ENCODE measurements around the gene MOB2.

DNA sequence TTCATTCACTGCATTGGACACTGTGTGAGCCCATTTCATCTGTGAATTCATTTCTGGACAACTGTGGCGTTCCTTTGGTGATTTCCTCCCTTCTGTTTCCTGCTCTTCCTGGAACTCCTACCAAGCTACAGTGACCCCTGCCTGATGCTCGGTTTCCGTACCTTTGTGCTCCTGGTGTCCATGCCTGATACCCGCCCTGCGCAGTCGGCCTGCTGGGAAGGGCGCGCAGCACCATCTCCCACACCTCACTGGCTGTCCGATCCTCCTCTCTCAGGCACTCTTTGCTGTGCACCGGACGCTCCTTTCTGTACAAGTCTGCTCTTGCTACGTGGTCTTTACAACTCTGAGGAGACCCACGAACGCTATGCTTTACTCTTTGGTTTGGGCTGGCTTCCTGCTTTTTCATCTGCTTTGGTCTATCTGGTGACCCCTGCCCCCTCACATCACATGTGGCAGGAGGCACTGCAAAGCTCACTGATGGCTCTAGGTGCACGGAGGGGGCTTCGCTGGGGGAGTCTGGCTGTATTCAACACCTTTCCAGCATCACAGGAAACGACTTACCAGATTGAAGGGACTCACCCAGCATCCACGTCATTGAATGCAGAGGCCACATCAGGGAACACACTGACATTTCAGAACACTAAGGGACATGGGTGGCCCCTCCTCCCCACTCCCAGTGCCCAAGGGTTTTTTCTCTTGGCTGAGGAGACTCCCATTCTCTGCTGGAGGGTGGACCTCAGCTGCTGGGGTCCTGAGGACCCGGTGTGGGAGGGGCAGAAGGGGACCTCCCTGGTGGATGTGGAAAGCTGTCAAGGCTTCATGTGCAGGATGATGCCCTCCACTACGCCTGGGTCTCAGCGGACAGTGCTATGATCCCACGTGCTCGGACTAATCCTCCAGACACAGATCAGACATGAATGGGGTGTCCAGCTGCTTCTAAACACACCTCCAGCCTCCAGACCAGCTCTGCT, 27.0 kb upstream of the MOB2 start:
- TF ChIP-seq, protein P1, sequence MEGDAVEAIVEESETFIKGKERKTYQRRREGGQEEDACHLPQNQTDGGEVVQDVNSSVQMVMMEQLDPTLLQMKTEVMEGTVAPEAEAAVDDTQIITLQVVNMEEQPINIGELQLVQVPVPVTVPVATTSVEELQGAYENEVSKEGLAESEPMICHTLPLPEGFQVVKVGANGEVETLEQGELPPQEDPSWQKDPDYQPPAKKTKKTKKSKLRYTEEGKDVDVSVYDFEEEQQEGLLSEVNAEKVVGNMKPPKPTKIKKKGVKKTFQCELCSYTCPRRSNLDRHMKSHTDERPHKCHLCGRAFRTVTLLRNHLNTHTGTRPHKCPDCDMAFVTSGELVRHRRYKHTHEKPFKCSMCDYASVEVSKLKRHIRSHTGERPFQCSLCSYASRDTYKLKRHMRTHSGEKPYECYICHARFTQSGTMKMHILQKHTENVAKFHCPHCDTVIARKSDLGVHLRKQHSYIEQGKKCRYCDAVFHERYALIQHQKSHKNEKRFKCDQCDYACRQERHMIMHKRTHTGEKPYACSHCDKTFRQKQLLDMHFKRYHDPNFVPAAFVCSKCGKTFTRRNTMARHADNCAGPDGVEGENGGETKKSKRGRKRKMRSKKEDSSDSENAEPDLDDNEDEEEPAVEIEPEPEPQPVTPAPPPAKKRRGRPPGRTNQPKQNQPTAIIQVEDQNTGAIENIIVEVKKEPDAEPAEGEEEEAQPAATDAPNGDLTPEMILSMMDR (IDR thresholded peaks at IDR 0.05), result no peak
- no peak for TF ChIP-seq POLR2A (IDR thresholded peaks at IDR 0.05)
